ENCODE measurements around the gene MARCHF9.
"Not testable (repeated sequence)": the region's sequence is repeated elsewhere in the genome, so short reads cannot be mapped to it uniquely, and the experiment has no call there.

The MARCHF9 gene

GRCh38 chr12:57766464-57767304 is 11.8 kb downstream of the MARCHF9 start, which contains the start of gene CYP27B1:
TSS of gene CYP27B1 (minus strand) at chr12:57767078. CDS start at chr12:57767041, 37 bp downstream.
- in situ Hi-C loops (cut with MboI; ENCODE audit: low sequenced_read_pairs) = no loop called here

GRCh38 chr12:57767305-57767698 is 12.4 kb downstream of the MARCHF9 start:
- in situ Hi-C loops (cut with MboI; ENCODE audit: low sequenced_read_pairs) = no loop called here

DNA sequence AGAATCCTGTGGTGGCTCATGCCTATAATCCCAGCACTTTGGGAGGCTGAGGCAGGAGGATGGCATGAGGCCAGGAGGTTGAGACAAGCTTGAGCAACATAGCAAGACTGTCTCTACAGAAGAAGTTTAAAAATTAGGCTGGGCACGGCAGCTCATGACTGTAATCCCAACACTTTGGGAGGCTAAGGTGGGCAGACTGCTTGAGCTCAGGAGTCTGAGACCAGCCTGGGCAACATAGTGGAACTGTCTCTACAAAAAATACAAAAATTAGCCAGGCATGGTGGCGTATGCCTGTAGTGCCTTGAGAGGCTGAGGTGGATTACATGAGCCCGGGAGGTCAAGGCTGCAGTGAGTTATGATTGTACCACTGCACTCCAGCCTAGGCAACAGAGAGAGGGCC is 13.0 kb downstream of the MARCHF9 start:
- in situ Hi-C loops (cut with MboI; ENCODE audit: low sequenced_read_pairs) = no loop called here

GRCh38 chr12:57769594-57769993 is 14.7 kb downstream of the MARCHF9 start:
- in situ Hi-C loops (cut with MboI; ENCODE audit: low sequenced_read_pairs) = no loop called here

DNA sequence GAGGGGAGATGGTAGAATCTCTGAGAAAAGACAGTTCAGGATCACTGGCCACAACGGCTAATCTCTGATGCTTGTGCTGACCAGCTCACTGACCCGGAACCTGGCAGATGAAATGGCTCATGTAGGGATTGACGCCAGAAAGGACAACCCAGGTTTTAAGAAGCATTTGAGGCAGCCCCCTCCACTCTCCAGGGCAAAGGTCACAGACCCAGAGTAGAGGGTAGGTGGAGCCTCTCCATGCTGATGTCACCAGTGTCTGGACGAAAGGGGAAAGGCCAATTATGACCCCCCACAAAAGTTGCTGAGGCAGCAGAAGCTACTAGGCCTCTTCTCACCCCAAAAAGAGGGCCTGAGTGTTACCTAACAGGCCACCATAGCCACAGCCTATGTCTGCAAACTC is 15.8 kb downstream of the MARCHF9 start:
- in situ Hi-C loops (cut with MboI; ENCODE audit: low sequenced_read_pairs) = no loop called here

- in situ Hi-C loops (cut with MboI; ENCODE audit: low sequenced_read_pairs) = no loop called here
These were observed 16.5 kb downstream of the MARCHF9 start for GRCh38 chr12:57771236-57771872.

DNA sequence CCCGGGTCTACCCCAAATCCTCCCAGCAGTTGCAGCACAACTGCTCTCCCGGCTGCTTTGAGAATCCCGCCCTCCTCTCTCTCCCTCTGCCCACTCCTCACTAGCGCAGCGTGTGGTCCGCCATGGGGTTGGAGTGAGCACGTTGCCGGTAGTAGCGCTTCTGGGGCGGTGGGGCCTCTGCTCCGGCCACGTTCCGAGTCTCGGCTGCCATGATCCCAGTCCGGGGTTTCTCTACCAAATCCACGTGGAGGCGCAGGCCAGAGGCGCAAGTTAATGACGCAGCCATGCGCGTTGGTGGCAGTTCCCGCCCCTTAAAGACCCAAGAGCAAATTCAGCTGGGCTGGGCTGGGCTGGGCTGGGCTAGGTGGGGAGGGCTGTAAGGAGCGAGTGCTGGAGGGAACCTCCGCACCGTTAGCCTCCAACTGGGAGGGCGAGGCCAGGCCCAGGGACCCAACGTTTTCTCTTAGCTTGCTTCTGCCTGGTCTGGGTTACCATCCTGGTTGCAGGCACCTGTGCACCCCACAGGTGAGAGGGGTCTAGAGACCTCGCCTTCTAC is 17.0 kb downstream of the MARCHF9 start, which contains the start of gene METTL1:
Gene METTL1 (minus strand): TSS at position 233 of the 556 bp plus-strand sequence. CDS start 22 bp downstream, at position 211.
- in situ Hi-C loops (cut with MboI; ENCODE audit: low sequenced_read_pairs) = no loop called here

- in situ Hi-C loops (cut with MboI; ENCODE audit: low sequenced_read_pairs) = no loop called here
These were observed 17.8 kb downstream of the MARCHF9 start, which contains the start of gene EEF1AKMT3 for GRCh38 chr12:57772429-57773322. TSS of gene EEF1AKMT3 (plus strand) at chr12:57772614. CDS start at chr12:57772725, 111 bp downstream.

- in situ Hi-C loops (cut with MboI; ENCODE audit: low sequenced_read_pairs) = not testable (repeated sequence)
These were observed 19.7 kb downstream of the MARCHF9 start for GRCh38 chr12:57774634-57775033.

- in situ Hi-C loops (cut with MboI; ENCODE audit: low sequenced_read_pairs) = no loop called here
These were observed 20.1 kb downstream of the MARCHF9 start for GRCh38 chr12:57775044-57775443.

DNA sequence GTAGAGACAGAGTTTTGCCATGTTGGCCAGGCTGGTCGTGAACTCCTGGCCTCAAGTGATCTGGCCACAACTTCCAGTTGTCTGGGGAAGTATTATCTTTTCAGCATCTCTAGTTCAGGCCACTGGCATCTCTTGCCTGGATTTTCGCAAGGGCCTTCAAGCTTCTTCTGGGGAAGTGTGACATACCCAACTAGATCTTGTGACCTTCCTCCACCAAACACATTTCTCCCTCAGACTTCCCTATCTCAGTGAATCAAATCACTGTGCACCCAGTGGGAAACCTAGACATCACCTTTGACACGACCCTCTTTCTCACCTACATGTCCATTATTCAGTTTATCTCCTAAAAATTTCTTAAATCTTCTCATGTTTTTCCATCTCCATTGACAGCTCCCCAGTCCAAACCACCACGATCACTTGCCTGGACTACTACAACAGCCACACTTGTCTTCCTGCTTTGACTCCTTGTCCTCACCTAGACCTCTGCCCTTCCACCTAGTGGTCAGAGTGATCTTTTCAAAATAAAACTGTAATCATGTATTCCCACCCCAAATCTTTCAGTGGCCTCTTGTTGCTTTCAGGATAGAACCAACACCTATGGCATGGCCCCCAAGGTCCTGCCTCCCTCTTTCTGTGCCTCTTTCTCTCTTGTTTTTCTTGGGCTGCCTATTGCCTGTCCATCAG is 20.8 kb downstream of the MARCHF9 start:
- in situ Hi-C loops (cut with MboI; ENCODE audit: low sequenced_read_pairs) = no loop called here

DNA sequence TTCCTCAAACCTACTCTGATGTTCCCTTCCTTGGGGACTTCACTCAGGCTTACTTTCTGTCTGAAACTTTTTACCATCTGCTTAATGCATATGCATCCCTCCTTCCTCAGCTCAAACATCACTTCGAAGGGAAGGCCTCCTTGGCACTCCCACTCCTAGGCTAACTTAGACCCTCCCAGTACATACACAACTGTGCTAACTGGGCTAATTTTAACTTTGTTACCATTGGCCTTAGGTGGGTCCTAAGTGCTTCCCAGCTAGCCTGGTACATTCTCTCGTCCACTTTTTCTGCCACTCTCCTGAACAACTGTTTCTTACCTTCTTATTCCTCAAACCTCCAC is 21.3 kb downstream of the MARCHF9 start:
- in situ Hi-C loops (cut with MboI; ENCODE audit: low sequenced_read_pairs) = no loop called here

- in situ Hi-C loops (cut with MboI; ENCODE audit: low sequenced_read_pairs) = no loop called here
These were observed 22.5 kb downstream of the MARCHF9 start for GRCh38 chr12:57777367-57777766.

DNA sequence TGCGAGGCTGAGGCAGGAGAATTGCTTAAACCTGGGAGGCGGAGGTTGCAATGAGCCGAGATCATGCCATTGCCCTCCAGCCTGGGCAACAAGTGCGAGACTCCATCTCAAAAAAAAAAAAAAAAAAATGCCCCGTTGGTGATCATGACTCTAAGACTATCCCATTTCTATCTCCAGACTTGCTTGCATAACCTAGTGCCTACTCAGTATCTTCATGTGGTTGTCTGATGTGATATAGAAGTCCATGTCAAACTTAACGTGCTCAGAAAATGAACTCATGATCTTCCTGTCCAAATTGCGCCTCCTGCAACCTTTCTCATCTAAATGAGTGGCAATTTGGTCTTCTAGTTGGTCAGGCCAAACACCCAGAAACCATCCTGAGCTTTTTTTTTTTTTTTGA is 23.0 kb downstream of the MARCHF9 start:
- in situ Hi-C loops (cut with MboI; ENCODE audit: low sequenced_read_pairs) = no loop called here

- in situ Hi-C loops (cut with MboI; ENCODE audit: low sequenced_read_pairs) = no loop called here
These were observed 24.8 kb downstream of the MARCHF9 start for GRCh38 chr12:57779736-57780135.

- in situ Hi-C loops (cut with MboI; ENCODE audit: low sequenced_read_pairs) = no loop called here
These were observed 25.5 kb downstream of the MARCHF9 start for GRCh38 chr12:57780284-57780897.

DNA sequence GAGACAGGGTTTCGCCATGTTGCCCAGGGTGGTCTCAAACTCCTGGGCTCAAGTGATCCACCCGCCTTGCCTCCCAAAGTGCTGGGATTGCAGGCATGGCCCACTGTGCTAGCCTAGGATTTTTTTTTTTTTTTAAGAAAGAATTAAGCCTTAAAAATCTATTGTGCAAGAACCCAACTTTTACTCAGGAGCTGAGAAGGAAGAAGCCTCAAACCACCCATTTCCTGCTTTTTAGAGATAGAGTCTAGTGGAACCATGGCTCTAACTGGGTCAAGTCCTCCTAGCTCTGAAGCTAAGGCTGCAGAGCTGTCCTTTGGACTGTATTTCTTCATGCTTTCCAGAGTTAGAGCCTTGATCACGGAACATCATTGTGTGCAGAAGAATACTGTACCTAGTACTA is 26.3 kb downstream of the MARCHF9 start:
- in situ Hi-C loops (cut with MboI; ENCODE audit: low sequenced_read_pairs) = no loop called here

GRCh38 chr12:57781801-57782200 is 26.9 kb downstream of the MARCHF9 start:
- in situ Hi-C loops (cut with MboI; ENCODE audit: low sequenced_read_pairs) = no loop called here

DNA sequence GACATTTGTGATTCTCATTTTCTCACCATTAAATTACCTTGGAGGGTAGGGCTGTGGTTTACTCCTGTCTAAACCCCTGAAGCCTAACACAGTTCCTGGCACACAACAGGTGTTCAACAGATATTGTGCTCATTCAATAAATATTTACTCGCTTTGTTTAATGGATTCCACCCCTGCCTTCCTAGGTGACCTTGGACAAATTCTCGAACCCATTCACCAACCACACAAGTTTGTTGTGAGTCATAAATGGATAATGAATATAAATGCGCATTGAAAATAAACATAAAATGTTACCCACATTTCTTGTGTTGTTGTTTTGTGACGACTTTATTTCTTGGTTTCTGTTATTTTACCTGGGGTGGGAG is 27.3 kb downstream of the MARCHF9 start:
- in situ Hi-C loops (cut with MboI; ENCODE audit: low sequenced_read_pairs) = no loop called here
